CD4-positive, alpha-beta T cell treated with Interleukin-4 for 1 hour (primary cell): Measurements from ENCODE around the gene FOXO4.
A peak's percentile ranks its signal among the peaks of the same experiment; 100 is the strongest.

ENCODE experiments used
- DNase-seq, 2 donors: peaks; one replicate each; pipeline ENCODE4 v3.0.0-alpha.2; 2020 to 2022

The FOXO4 gene

GRCh38 chrX:71099736-71100135, 4.1 kb downstream of the FOXO4 start:
- no peak for DNase-seq

GRCh38 chrX:71100581-71101505, 5.2 kb downstream of the FOXO4 start:
- DNase-seq, result peak in 1 of 2 donors; percentile 30

- no peak for DNase-seq
Measured at GRCh38 chrX:71102292-71102691, 6.6 kb downstream of the FOXO4 start.

- DNase-seq, result peak; percentile 59 to 71
Measured at GRCh38 chrX:71103110-71103983, 7.7 kb downstream of the FOXO4 start.

GRCh38 chrX:71105628-71106027, 10.0 kb downstream of the FOXO4 start:
- peak in 1 of 2 donors; percentile 49 for DNase-seq

GRCh38 chrX:71106427-71106826, 10.8 kb downstream of the FOXO4 start, which contains the start of gene CXorf65:
CXorf65 (minus strand) TSS chrX:71106740; CDS start chrX:71106556, 184 bp downstream.
- DNase-seq, result peak; percentile 25 to 58

- DNase-seq, result no peak
Measured at GRCh38 chrX:71107245-71107644, 11.6 kb downstream of the FOXO4 start.

- peak; percentile 42 to 57 for DNase-seq
Measured at GRCh38 chrX:71107762-71108360, 12.2 kb downstream of the FOXO4 start.

GRCh38 chrX:71109051-71109450, 13.4 kb downstream of the FOXO4 start:
- DNase-seq, result no peak

GRCh38 chrX:71111141-71111843, 15.6 kb downstream of the FOXO4 start, which contains the start of gene IL2RG:
IL2RG (minus strand) TSS chrX:71111577; CDS start chrX:71111539, 38 bp downstream.
- DNase-seq, result peak; percentile 92 to 93

GRCh38 chrX:71111921-71112431, 16.3 kb downstream of the FOXO4 start:
- peak; percentile 35 to 68 for DNase-seq

- DNase-seq, result no peak
Measured at GRCh38 chrX:71117358-71117757, 21.7 kb downstream of the FOXO4 start.

GRCh38 chrX:71118032-71118984, 22.7 kb downstream of the FOXO4 start, which contains the start of gene MED12:
MED12 (plus strand) TSS chrX:71118596; CDS start chrX:71118755, 159 bp downstream.
- DNase-seq, result peak; percentile 85 to 87

- DNase-seq, result no peak
Measured at GRCh38 chrX:71118985-71119535, 23.4 kb downstream of the FOXO4 start.

- no peak for DNase-seq
Measured at GRCh38 chrX:71128166-71128833, 32.6 kb downstream of the FOXO4 start.

- DNase-seq, result peak; percentile 81 to 83
Measured at GRCh38 chrX:71128915-71129765, 33.5 kb downstream of the FOXO4 start.

- DNase-seq, result no peak
Measured at GRCh38 chrX:71131510-71131909, 35.9 kb downstream of the FOXO4 start.

GRCh38 chrX:71140440-71140839, 44.8 kb downstream of the FOXO4 start:
- no peak for DNase-seq

GRCh38 chrX:71143508-71143907, 47.9 kb downstream of the FOXO4 start:
- DNase-seq, result no peak
